ENCODE results near the gene NOTUM.
"Not testable (repeated sequence)": the region's sequence is repeated elsewhere in the genome, so short reads cannot be mapped to it uniquely, and the experiment has no call there.

The NOTUM gene

GRCh38 chr17:81996232-81996756 lies 35.3 kb upstream of the NOTUM start:
- no peak for DNase-seq

- no peak for DNase-seq
Observed at GRCh38 chr17:81995463-81996231, 34.7 kb upstream of the NOTUM start.

- DNase-seq, result no peak
Observed at GRCh38 chr17:81994593-81995462, 33.8 kb upstream of the NOTUM start.

- no peak for DNase-seq
Observed at GRCh38 chr17:81993729-81994592, 33.0 kb upstream of the NOTUM start.

GRCh38 chr17:81992306-81993102 lies 31.5 kb upstream of the NOTUM start:
- DNase-seq, result no peak

GRCh38 chr17:81991684-81992305 lies 30.8 kb upstream of the NOTUM start:
- DNase-seq, result no peak

- no peak for DNase-seq
Observed at GRCh38 chr17:81990836-81991683, 30.1 kb upstream of the NOTUM start.

- DNase-seq, result no peak
Observed at GRCh38 chr17:81987161-81987770, 26.3 kb upstream of the NOTUM start.

- DNase-seq, result no peak
Observed at GRCh38 chr17:81986606-81987005, 25.6 kb upstream of the NOTUM start.

GRCh38 chr17:81984773-81985410 lies 23.9 kb upstream of the NOTUM start:
- DNase-seq, result no peak

- no peak for DNase-seq
Observed at GRCh38 chr17:81983639-81984373, 22.8 kb upstream of the NOTUM start.

GRCh38 chr17:81983011-81983638 lies 22.1 kb upstream of the NOTUM start:
- no peak for DNase-seq

GRCh38 chr17:81981511-81981910 lies 20.5 kb upstream of the NOTUM start:
- DNase-seq, result not testable (repeated sequence)

GRCh38 chr17:81980707-81981343 lies 19.8 kb upstream of the NOTUM start:
- DNase-seq, result no peak

- DNase-seq, result no peak
Observed at GRCh38 chr17:81980122-81980521, 19.1 kb upstream of the NOTUM start.

- no peak for DNase-seq
Observed at GRCh38 chr17:81978524-81979298, 17.7 kb upstream of the NOTUM start.

Measured in 8988T (cell line).